ENCODE results near the gene UNC119B. TPM values are rescaled to one million over a fixed set of nuclear protein-coding genes. Genes with fewer than 3 reads are reported as not detected.

UNC119B gene
- total RNA-seq, 1 experiment from 2014 or later: 33.8 TPM

DNA sequence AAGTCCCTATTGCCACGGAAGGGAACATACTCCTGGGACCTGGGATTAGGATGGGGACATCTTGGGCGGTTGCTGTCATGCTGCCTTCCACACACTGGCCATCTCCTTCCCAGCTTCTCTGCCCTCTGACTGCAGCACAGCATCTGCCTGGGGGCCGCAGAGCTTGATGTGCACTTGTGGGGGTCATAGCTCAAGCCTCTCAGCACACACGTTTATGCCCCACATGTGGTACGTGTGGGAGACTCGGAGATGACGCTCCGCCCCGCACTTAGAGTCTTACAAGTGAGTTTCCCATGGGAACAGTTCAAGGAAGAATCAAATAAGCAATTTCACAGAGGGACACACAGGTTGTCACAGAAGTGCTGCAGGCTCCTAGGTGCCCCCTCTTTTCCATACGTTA, 24.0 kb downstream of the UNC119B start:
- no peaks in the 10 kb centered on the region for H4K20me1 ChIP-seq (ENCODE audit: insufficient read depth)
- no peak overlapping the region for H2AFZ ChIP-seq (ENCODE audit: low read depth, low read length, poor library complexity, severe bottlenecking)
- no peak overlapping the region for H3K27ac ChIP-seq (ENCODE audit: low read depth, low read length)
- RAD21 ChIA-PET (ENCODE audit: low non-redundant PET in 1 of 2, low total read pairs in 2 of 2, uncharacterized antibody in 2 of 2, unreplicated experiment in 2 of 2): no interaction called here
- no peaks in the 10 kb centered on the region for H3K4me1 ChIP-seq (ENCODE audit: control insufficient read depth in 1 of 2, insufficient read depth in 2 of 2, low read length in 2 of 2)
- BruUV-seq (replicated peaks): no TSS peak
- H3K27me3 ChIP-seq (ENCODE audit: insufficient read depth, low read length): no peaks in the 10 kb centered on the region
- peaks cover 0 to 4% of the 10 kb centered on the region in 2 experiments; a peak in 2 of 4 replicates for H3K36me3 ChIP-seq (ENCODE audit: control insufficient read depth in 1 of 2, insufficient read depth in 2 of 2, low read length in 2 of 2)
- POLR2A ChIA-PET: no interaction called here
- H3K4me3 ChIP-seq (replicated peaks in 1 of 2; ENCODE audit: low read depth in 1 of 2, low read length in 2 of 2): no peak overlapping the region
- H3K4me2 ChIP-seq (ENCODE audit: low read length): no peak overlapping the region
- DNase-seq (ENCODE audit: low read depth, low spot score) (no peak), ATAC-seq (no peak)
- no peak for TF ChIP-seq ZBTB33 (IDR thresholded peaks at IDR 0.05; ENCODE audit: extremely low read depth, insufficient replicate concordance, low read length)
- no peak for TF ChIP-seq CEBPB (IDR thresholded peaks at IDR 0.05; ENCODE audit: low read depth)
- TF ChIP-seq, protein P1, sequence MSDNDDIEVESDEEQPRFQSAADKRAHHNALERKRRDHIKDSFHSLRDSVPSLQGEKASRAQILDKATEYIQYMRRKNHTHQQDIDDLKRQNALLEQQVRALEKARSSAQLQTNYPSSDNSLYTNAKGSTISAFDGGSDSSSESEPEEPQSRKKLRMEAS (IDR thresholded peaks at IDR 0.05): no peak
- TF ChIP-seq, protein P2, sequence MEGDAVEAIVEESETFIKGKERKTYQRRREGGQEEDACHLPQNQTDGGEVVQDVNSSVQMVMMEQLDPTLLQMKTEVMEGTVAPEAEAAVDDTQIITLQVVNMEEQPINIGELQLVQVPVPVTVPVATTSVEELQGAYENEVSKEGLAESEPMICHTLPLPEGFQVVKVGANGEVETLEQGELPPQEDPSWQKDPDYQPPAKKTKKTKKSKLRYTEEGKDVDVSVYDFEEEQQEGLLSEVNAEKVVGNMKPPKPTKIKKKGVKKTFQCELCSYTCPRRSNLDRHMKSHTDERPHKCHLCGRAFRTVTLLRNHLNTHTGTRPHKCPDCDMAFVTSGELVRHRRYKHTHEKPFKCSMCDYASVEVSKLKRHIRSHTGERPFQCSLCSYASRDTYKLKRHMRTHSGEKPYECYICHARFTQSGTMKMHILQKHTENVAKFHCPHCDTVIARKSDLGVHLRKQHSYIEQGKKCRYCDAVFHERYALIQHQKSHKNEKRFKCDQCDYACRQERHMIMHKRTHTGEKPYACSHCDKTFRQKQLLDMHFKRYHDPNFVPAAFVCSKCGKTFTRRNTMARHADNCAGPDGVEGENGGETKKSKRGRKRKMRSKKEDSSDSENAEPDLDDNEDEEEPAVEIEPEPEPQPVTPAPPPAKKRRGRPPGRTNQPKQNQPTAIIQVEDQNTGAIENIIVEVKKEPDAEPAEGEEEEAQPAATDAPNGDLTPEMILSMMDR (IDR thresholded peaks at IDR 0.05 in 2 of 3, conservative IDR thresholded peaks at IDR 0.05 in 1 of 3; ENCODE audit: borderline replicate concordance in 1 of 3, insufficient read depth in 1 of 3, low read depth in 2 of 3, low read length in 2 of 3): no peak
- TF ChIP-seq, protein P3, sequence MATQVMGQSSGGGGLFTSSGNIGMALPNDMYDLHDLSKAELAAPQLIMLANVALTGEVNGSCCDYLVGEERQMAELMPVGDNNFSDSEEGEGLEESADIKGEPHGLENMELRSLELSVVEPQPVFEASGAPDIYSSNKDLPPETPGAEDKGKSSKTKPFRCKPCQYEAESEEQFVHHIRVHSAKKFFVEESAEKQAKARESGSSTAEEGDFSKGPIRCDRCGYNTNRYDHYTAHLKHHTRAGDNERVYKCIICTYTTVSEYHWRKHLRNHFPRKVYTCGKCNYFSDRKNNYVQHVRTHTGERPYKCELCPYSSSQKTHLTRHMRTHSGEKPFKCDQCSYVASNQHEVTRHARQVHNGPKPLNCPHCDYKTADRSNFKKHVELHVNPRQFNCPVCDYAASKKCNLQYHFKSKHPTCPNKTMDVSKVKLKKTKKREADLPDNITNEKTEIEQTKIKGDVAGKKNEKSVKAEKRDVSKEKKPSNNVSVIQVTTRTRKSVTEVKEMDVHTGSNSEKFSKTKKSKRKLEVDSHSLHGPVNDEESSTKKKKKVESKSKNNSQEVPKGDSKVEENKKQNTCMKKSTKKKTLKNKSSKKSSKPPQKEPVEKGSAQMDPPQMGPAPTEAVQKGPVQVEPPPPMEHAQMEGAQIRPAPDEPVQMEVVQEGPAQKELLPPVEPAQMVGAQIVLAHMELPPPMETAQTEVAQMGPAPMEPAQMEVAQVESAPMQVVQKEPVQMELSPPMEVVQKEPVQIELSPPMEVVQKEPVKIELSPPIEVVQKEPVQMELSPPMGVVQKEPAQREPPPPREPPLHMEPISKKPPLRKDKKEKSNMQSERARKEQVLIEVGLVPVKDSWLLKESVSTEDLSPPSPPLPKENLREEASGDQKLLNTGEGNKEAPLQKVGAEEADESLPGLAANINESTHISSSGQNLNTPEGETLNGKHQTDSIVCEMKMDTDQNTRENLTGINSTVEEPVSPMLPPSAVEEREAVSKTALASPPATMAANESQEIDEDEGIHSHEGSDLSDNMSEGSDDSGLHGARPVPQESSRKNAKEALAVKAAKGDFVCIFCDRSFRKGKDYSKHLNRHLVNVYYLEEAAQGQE (IDR thresholded peaks at IDR 0.05; ENCODE audit: low read depth): no peak
- TF ChIP-seq JUND (IDR thresholded peaks at IDR 0.05): no peak
- TF ChIP-seq CBX3 (IDR thresholded peaks at IDR 0.05; ENCODE audit: low read depth): no peak
- no peak for TF ChIP-seq ELF1 (IDR thresholded peaks at IDR 0.05; ENCODE audit: borderline replicate concordance, low read depth)
- TF ChIP-seq, protein P4, sequence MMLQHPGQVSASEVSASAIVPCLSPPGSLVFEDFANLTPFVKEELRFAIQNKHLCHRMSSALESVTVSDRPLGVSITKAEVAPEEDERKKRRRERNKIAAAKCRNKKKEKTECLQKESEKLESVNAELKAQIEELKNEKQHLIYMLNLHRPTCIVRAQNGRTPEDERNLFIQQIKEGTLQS (IDR thresholded peaks at IDR 0.05): no peak
- TF ChIP-seq SIN3A (IDR thresholded peaks at IDR 0.05; ENCODE audit: low read depth): no peak
- TF ChIP-seq SRF (IDR thresholded peaks at IDR 0.05; ENCODE audit: low read depth): no peak
- no peak for TF ChIP-seq EZH2phosphoT487 (IDR thresholded peaks at IDR 0.05; ENCODE audit: borderline replicate concordance)
- TF ChIP-seq POLR2A (IDR thresholded peaks at IDR 0.05; ENCODE audit: borderline replicate concordance, extremely low read depth, insufficient read depth, insufficient read length): no peak
- no peak for TF ChIP-seq EGR1 (IDR thresholded peaks at IDR 0.05; ENCODE audit: low read depth)
- TF ChIP-seq POLR2AphosphoS5 (IDR thresholded peaks at IDR 0.05; ENCODE audit: low read depth, low read length): no peak
- TF ChIP-seq TCF7L2 (IDR thresholded peaks at IDR 0.05; ENCODE audit: borderline replicate concordance, extremely low read depth, insufficient read depth, insufficient read length): no peak
- TF ChIP-seq ZFX (IDR thresholded peaks at IDR 0.05): no peak
- TF ChIP-seq ZNF274 (IDR thresholded peaks at IDR 0.05; ENCODE audit: low read depth, low read length): no peak
- no peaks in the 10 kb centered on the region for H3K9me2 ChIP-seq (ENCODE audit: insufficient read depth)
- CTCF ChIA-PET: no interaction called here
- no peak overlapping the region for H3K9ac ChIP-seq (ENCODE audit: low read length)
- intact Hi-C loops (cut with micrococcal nuclease): no loop called here
- no peaks in the 10 kb centered on the region for H3K79me2 ChIP-seq (ENCODE audit: insufficient read depth, low read length)
- no peaks in the 10 kb centered on the region for H3K9me3 ChIP-seq (ENCODE audit: control insufficient read depth in 1 of 2, insufficient read depth in 1 of 2, low read depth in 1 of 2, low read length in 2 of 2)

Data from HCT116 (cell line).